Duodenal mucosa (tissue), 2 donors: Measurements from ENCODE around the gene BEND6.

Experiments
- H3K27ac ChIP-seq: one replicate; pipeline ENCODE4 v1.7.0; 2013; ENCODE audit warnings: low read depth, low read length
- H3K27me3 ChIP-seq, 2 donors: one replicate each; pipeline ENCODE4 v1.7.0; 2013; ENCODE audit warnings: low read length in 2 of 2, control low read depth in 1 of 2; ENCODE audit not compliant: insufficient read depth in 2 of 2, control insufficient read depth in 1 of 2
- H3K36me3 ChIP-seq, 2 donors: one replicate each; pipeline ENCODE4 v1.7.0; 2013; ENCODE audit warnings: low read length in 2 of 2, control low read depth in 1 of 2; ENCODE audit not compliant: insufficient read depth in 2 of 2, control insufficient read depth in 1 of 2
- H3K4me1 ChIP-seq, 2 donors: one replicate each; pipeline ENCODE4 v1.7.0; 2013; ENCODE audit warnings: low read length in 2 of 2, control low read depth in 1 of 2; ENCODE audit not compliant: insufficient read depth in 2 of 2, control insufficient read depth in 1 of 2
- H3K4me3 ChIP-seq, 2 donors: one replicate each; pipeline ENCODE4 v1.7.0; 2013; ENCODE audit warnings: low read length in 2 of 2, low read depth in 1 of 2
- H3K9ac ChIP-seq, 2 donors: one replicate each; pipeline ENCODE4 v1.7.0; 2013; ENCODE audit warnings: low read length in 2 of 2, low read depth in 1 of 2
- H3K9me3 ChIP-seq, 2 donors: one replicate each; pipeline ENCODE4 v1.7.0; 2013; ENCODE audit warnings: low read length in 2 of 2, control low read depth in 1 of 2; ENCODE audit not compliant: control insufficient read depth in 1 of 2

BEND6 gene

GRCh38 chr6:57074383-57074782 is 119.5 kb downstream of the BEND6 start:
- H3K27me3 ChIP-seq, result no peaks in the 10 kb centered on the region
- H3K9ac ChIP-seq, result no peak overlapping the region
- H3K4me1 ChIP-seq, result no peaks in the 10 kb centered on the region
- no peaks in the 10 kb centered on the region for H3K36me3 ChIP-seq
- H3K9me3 ChIP-seq, result no peaks in the 10 kb centered on the region
- H3K4me3 ChIP-seq, result no peak overlapping the region
- H3K27ac ChIP-seq, result no peak overlapping the region

GRCh38 chr6:57075092-57075491 is 120.2 kb downstream of the BEND6 start:
- Histone ChIP-seq H3K4me3 (no peak overlapping the region), H3K27ac (no peak overlapping the region), H3K9ac (no peak overlapping the region)

More at GRCh38 chr6:57075092-57075491, 120.2 kb downstream of the BEND6 start:
- H3K4me1 ChIP-seq, result no peaks in the 10 kb centered on the region
- H3K9me3 ChIP-seq, result no peaks in the 10 kb centered on the region
- no peaks in the 10 kb centered on the region for H3K36me3 ChIP-seq
- no peaks in the 10 kb centered on the region for H3K27me3 ChIP-seq
